Activated B cell treated with CpG ODN at 0.5 μM for 24 hours (primary cell): ENCODE results near the gene TTC21B. TPM values are rescaled to one million over a fixed set of nuclear protein-coding genes. Genes with fewer than 3 reads are reported as not detected.
A peak's percentile ranks its signal among the peaks of the same experiment; 100 is the strongest.
"Not testable (repeated sequence)": the region's sequence is repeated elsewhere in the genome, so short reads cannot be mapped to it uniquely, and the experiment has no call there.

Source experiments
- ATAC-seq: fragments of 200-7000 bp; cut with Tn5 transposase; one replicate; pipeline ENCODE4 v1.10.0; 2021; ENCODE audit warnings: low read depth, mild to moderate bottlenecking, moderate library complexity
- CTCF ChIA-PET: fragments of 350-600 bp; sonication (Branson Sonifier 250); formaldehyde crosslinking; loops from one replicate; lab custom pipeline; 2021; ENCODE audit warnings: antibody characterized with exemption; lab: Charles Lee
- POLR2A ChIA-PET: fragments of 350-600 bp; sonication (Branson Sonifier 250); formaldehyde crosslinking; loops from one replicate; lab custom pipeline; 2021; ENCODE audit warnings: antibody characterized with exemption; lab: Charles Lee
- DNase-seq: peaks from one replicate; pipeline ENCODE4 v3.0.0; 2022
- H3K27ac Mint-ChIP-seq: one replicate; pipeline ENCODE4 v1.8.0; 2020; ENCODE audit warnings: mixed read lengths
- H3K27me3 Mint-ChIP-seq: one replicate; pipeline ENCODE4 v1.8.0; 2021; ENCODE audit warnings: mixed read lengths
- H3K36me3 Mint-ChIP-seq: one replicate; pipeline ENCODE4 v1.8.0; 2021; ENCODE audit warnings: low read depth, mixed read lengths
- H3K4me1 Mint-ChIP-seq: one replicate; pipeline ENCODE4 v1.8.0; 2021; ENCODE audit warnings: mixed read lengths
- H3K4me3 Mint-ChIP-seq: one replicate; pipeline ENCODE4 v1.8.0; 2020; ENCODE audit warnings: mild to moderate bottlenecking, mixed read lengths
- H3K9me3 Mint-ChIP-seq: one replicate; pipeline ENCODE4 v1.8.0; 2020; ENCODE audit warnings: mixed read lengths
- CTCF ChIP-seq: fragments of 200-600 bp; IDR thresholded peaks from one replicate; pipeline ENCODE4 v1.8.0; 2022; ENCODE audit warnings: antibody characterized with exemption, mild to moderate bottlenecking
- intact Hi-C: fragments of 100-400 bp; cut with micrococcal nuclease; formaldehyde crosslinking; loops from one replicate; pipeline ENCODE4 v1.15.1; 2024
- total RNA-seq: library from RNA; stranded (reverse); gene quantifications from 2 replicates; pipeline ENCODE4 v1.2.3, GENCODE V29; 2022

Gene TTC21B
- 24.9 and 29.2 TPM in 2 replicates for total RNA-seq

DNA sequence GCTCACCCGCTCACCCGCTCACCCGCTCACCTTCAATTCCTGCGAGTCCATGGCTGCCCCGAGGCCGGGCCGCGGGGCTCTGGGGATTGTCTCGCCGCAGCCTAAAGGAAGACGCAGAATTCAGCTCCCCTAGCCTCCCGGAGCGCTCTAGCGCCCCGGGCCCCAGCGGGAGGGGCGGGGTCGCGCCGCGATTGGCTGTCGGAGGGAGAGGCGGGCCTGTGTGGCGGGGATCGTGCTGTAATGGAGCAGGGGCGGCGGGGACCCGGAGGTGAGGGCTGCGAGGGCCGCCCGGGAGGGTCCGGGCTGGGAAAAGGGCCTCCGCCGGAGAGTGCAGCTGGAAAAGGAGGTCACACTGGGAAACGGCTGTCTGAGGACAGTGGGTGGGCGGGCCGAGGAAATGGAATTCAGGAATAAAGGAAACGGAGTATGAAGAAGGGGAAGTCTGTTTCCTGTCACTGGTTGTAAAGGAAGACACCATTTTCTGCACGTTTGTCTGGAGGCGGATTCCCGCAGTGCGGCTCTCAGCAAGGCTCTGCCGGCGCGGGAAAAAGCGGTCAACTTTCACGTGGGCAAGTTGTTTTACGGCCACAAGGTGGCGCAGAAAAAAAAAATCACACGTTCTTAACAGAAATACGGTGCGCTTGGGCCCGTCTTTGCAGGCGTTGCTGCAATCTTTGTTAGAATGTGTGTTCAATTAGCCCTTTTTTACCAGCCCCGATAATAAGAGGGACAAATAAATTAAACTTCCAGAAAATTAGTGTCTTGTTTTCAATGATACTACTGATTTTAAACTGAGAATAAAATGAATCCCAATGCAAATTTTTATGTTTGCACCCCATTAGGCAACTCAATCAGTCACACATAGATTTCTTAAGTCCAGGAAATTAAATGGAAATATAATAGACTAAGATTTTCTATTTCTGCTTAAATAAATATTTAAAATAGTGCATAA, at the start of gene TTC21B:
TSS of gene TTC21B (minus strand) at position 122 of the 952 bp plus-strand sequence. CDS start at position 51, 71 bp downstream.
- H3K9me3 Mint-ChIP-seq = no peaks in the 10 kb centered on the region
- no peak for TF ChIP-seq CTCF
- peak within 1 kb of the TSS; percentile 56 for H3K27ac Mint-ChIP-seq
- intact Hi-C loops = loop anchor here (1.0 to 10.0 kb wide), 10 partner anchors 80 to 1189 kb away; partner anchors contain the start of genes GALNT3, SCN1A and SCN3A
- H3K4me1 Mint-ChIP-seq = peaks cover 11% of the 10 kb centered on the region
- ATAC-seq (peak; percentile 96), DNase-seq (peak; percentile 92)
- no peak within 1 kb of the TSS for H3K4me3 Mint-ChIP-seq
- POLR2A ChIA-PET = interaction anchor here (0.6 to 1.3 kb wide), 4 partner anchors 9 to 937 kb away, joined by 3 to 5 read pairs (median 4); partner anchors contain the start of gene SCN1A
- CTCF ChIA-PET = interaction anchor here (1.1 to 1.7 kb wide), 4 partner anchors 9 to 174 kb away, joined by 6 to 9 read pairs (median 8); partner anchors contain the start of gene SCN1A
- no peaks in the 10 kb centered on the region for H3K27me3 Mint-ChIP-seq
- H3K36me3 Mint-ChIP-seq = peaks cover 7% of the 10 kb centered on the region

GRCh38 chr2:166000401-166000800, 46.8 kb upstream of the TTC21B start:
- CTCF ChIA-PET = no interaction called here
- no peak overlapping the region for H3K27ac Mint-ChIP-seq
- H3K4me3 Mint-ChIP-seq = no peak overlapping the region
- ATAC-seq = no peak
- H3K36me3 Mint-ChIP-seq = no peaks in the 10 kb centered on the region
- DNase-seq = no peak
- no peak for TF ChIP-seq CTCF
- POLR2A ChIA-PET = no interaction called here
- peaks cover 7% of the 10 kb centered on the region for H3K27me3 Mint-ChIP-seq
- H3K4me1 Mint-ChIP-seq = no peaks in the 10 kb centered on the region
- intact Hi-C loops = no loop called here
- no peaks in the 10 kb centered on the region for H3K9me3 Mint-ChIP-seq

- ChIA-PET POLR2A (no interaction called here), CTCF (no interaction called here)
- no peaks in the 10 kb centered on the region for H3K27me3 Mint-ChIP-seq
- no peak overlapping the region for H3K27ac Mint-ChIP-seq
- H3K36me3 Mint-ChIP-seq = no peaks in the 10 kb centered on the region
- no peak overlapping the region for H3K4me3 Mint-ChIP-seq
- no peaks in the 10 kb centered on the region for H3K9me3 Mint-ChIP-seq
- no peaks in the 10 kb centered on the region for H3K4me1 Mint-ChIP-seq
- DNase-seq (no peak), ATAC-seq (no peak)
- TF ChIP-seq CTCF = no peak
- intact Hi-C loops = no loop called here
Measured at GRCh38 chr2:165990846-165991245, 37.3 kb upstream of the TTC21B start.

GRCh38 chr2:165989851-165990250, 36.3 kb upstream of the TTC21B start:
- POLR2A ChIA-PET = no interaction called here
- CTCF ChIA-PET = no interaction called here
- H3K36me3 Mint-ChIP-seq = no peaks in the 10 kb centered on the region
- H3K9me3 Mint-ChIP-seq = no peaks in the 10 kb centered on the region
- ATAC-seq (no peak), DNase-seq (no peak)
- H3K4me3 Mint-ChIP-seq = no peak overlapping the region
- no peaks in the 10 kb centered on the region for H3K27me3 Mint-ChIP-seq
- H3K27ac Mint-ChIP-seq = no peak overlapping the region
- no peaks in the 10 kb centered on the region for H3K4me1 Mint-ChIP-seq
- intact Hi-C loops = no loop called here
- TF ChIP-seq CTCF = no peak

GRCh38 chr2:165985120-165985519, 31.5 kb upstream of the TTC21B start:
- CTCF ChIA-PET = no interaction called here
- Mint-ChIP-seq H3K36me3 (no peaks in the 10 kb centered on the region), H3K9me3 (no peaks in the 10 kb centered on the region), H3K27ac (no peak overlapping the region), H3K4me3 (no peak overlapping the region), H3K27me3 (peaks cover 5% of the 10 kb centered on the region), H3K4me1 (no peaks in the 10 kb centered on the region)
- TF ChIP-seq CTCF = no peak
- POLR2A ChIA-PET = no interaction called here
- intact Hi-C loops = no loop called here
- ATAC-seq (no peak), DNase-seq (no peak)

DNA sequence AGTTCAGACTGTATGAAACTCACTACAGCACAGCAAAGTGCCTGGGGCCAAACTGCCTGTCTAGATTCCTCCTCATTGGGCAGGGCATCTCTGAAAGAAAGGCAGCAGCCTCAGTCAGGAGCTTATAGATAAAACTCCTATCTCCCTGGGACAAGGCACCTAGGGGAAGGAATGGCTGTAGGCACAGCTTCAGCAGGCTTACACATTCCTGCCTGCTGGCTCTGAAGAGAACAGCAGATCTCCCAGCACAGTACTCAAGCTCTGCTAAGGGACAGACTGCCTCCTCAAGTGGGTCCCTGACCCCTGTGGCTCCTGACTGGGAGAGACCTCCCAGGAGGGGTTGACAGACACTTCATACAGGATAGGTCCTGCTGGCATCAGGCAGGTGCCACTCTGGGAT, 18.6 kb upstream of the TTC21B start:
- DNase-seq, H3K27ac Mint-ChIP-seq, POLR2A ChIA-PET, H3K4me3 Mint-ChIP-seq, H3K4me1 Mint-ChIP-seq, ATAC-seq, H3K36me3 Mint-ChIP-seq, CTCF ChIA-PET, intact Hi-C loops, H3K9me3 Mint-ChIP-seq: not testable (repeated sequence)
- peaks cover 23% of the 10 kb centered on the region for H3K27me3 Mint-ChIP-seq
